Stimulated activated naive B cell treated with anti-CD40 and anti-IgM and Interleukin-4, amounts not matched to agents 10 μg/mL and 1 μg/mL and 100 μg/mL, for 72 hours (primary cell): ENCODE measurements around the gene COA1.
"Not testable (repeated sequence)": the region's sequence is repeated elsewhere in the genome, so short reads cannot be mapped to it uniquely, and the experiment has no call there.

Source experiments
- ATAC-seq, 2 donors: fragments of 150-1000 bp; cut with Tn5 transposase; replicated peaks; 2 replicates each; pipeline ENCODE4 v1.10.0; 2021; ENCODE audit warnings: moderate library complexity in 1 of 2
- DNase-seq: peaks from one replicate; pipeline ENCODE4 v3.0.0; 2021
- H3K27ac Mint-ChIP-seq: one replicate; pipeline ENCODE4 v1.8.0; 2022; ENCODE audit warnings: mild to moderate bottlenecking, mixed read lengths
- H3K27me3 Mint-ChIP-seq, 2 donors: one replicate each; pipeline ENCODE4 v1.8.0; 2022; ENCODE audit warnings: mixed read lengths in 2 of 2
- H3K36me3 Mint-ChIP-seq, 2 donors: one replicate each; pipeline ENCODE4 v1.8.0; 2022; ENCODE audit warnings: mixed read lengths in 2 of 2, mild to moderate bottlenecking in 1 of 2
- H3K4me1 Mint-ChIP-seq, 2 donors: one replicate each; pipeline ENCODE4 v1.8.0; 2022; ENCODE audit warnings: mixed read lengths in 2 of 2, mild to moderate bottlenecking in 1 of 2
- H3K4me3 Mint-ChIP-seq, 2 donors: one replicate each; pipeline ENCODE4 v1.8.0; 2022; ENCODE audit warnings: mild to moderate bottlenecking in 2 of 2, mixed read lengths in 2 of 2, moderate library complexity in 1 of 2
- H3K9me3 Mint-ChIP-seq, 2 donors: one replicate each; pipeline ENCODE4 v1.8.0; 2022; ENCODE audit warnings: mixed read lengths in 2 of 2, mild to moderate bottlenecking in 1 of 2

COA1 gene

DNA sequence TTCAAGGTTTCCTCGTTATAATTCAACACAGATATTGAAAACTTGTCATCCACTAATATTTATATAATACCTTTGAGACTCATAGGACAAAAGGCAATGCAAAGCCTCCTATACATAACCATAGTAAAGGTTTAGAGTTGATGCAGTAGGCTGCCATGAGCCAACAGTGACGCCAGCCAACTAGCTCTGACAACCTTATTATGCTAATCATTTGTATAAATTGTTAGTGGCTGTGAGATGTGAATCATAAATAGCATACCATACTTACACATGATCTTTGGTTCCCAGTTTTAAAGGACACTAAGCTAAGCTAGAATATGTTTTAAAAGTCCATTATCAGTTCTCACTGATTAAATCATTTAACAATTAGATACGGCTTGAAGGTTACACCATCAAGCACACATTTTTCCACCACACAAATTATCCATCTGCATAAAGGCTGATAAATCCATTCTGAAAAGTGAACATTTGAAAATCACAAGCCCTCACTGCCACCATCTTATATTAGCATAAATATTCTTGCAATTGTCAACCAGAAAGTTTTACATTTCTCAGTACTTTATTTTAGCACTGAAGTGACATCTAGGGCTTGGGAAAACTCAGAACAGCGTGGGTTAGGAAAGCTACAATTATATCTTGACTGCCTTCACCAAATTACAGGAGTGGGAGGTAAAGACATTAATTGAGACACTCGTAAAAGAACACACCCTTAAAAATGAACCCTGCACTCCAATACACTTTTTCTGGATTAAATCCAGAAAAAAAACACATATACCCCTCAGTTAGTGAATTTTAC is 30.7 kb downstream of the COA1 start:
- ATAC-seq = no peak
- no peaks in the 10 kb centered on the region for H3K27me3 Mint-ChIP-seq
- H3K36me3 Mint-ChIP-seq = peaks cover 1 to 4% of the 10 kb centered on the region in 2 donors
- H3K9me3 Mint-ChIP-seq = no peaks in the 10 kb centered on the region
- H3K4me3 Mint-ChIP-seq = no peak overlapping the region
- H3K27ac Mint-ChIP-seq = no peak overlapping the region
- no peak for DNase-seq
- H3K4me1 Mint-ChIP-seq = peaks cover 19 to 30% of the 10 kb centered on the region in 2 donors

- Mint-ChIP-seq H3K4me3 (no peak overlapping the region), H3K9me3 (no peaks in the 10 kb centered on the region)
Measured at GRCh38 chr7:43697690-43698089, 31.6 kb downstream of the COA1 start.

GRCh38 chr7:43695365-43695764 is 34.0 kb downstream of the COA1 start:
- Mint-ChIP-seq H3K36me3 (no peaks in the 10 kb centered on the region), H3K27ac (no peak overlapping the region), H3K4me3 (no peak overlapping the region), H3K9me3 (no peaks in the 10 kb centered on the region), H3K4me1 (peaks cover 5 to 12% of the 10 kb centered on the region in 2 donors), H3K27me3 (no peaks in the 10 kb centered on the region)
- ATAC-seq (no peak), DNase-seq (no peak)

More at GRCh38 chr7:43697690-43698089, 31.6 kb downstream of the COA1 start:
- Mint-ChIP-seq H3K36me3 (no peaks in the 10 kb centered on the region), H3K27ac (no peak overlapping the region), H3K4me1 (peaks cover 13 to 20% of the 10 kb centered on the region in 2 donors), H3K27me3 (no peaks in the 10 kb centered on the region)
- ATAC-seq = no peak
- DNase-seq = no peak

- DNase-seq = no peak
- Mint-ChIP-seq H3K4me1 (peaks cover 2 to 18% of the 10 kb centered on the region in 2 donors), H3K36me3 (no peaks in the 10 kb centered on the region), H3K9me3 (no peaks in the 10 kb centered on the region), H3K27ac (no peak overlapping the region), H3K4me3 (no peak overlapping the region), H3K27me3 (no peaks in the 10 kb centered on the region)
- no peak for ATAC-seq
Measured at GRCh38 chr7:43694399-43694748, 34.9 kb downstream of the COA1 start.

DNA sequence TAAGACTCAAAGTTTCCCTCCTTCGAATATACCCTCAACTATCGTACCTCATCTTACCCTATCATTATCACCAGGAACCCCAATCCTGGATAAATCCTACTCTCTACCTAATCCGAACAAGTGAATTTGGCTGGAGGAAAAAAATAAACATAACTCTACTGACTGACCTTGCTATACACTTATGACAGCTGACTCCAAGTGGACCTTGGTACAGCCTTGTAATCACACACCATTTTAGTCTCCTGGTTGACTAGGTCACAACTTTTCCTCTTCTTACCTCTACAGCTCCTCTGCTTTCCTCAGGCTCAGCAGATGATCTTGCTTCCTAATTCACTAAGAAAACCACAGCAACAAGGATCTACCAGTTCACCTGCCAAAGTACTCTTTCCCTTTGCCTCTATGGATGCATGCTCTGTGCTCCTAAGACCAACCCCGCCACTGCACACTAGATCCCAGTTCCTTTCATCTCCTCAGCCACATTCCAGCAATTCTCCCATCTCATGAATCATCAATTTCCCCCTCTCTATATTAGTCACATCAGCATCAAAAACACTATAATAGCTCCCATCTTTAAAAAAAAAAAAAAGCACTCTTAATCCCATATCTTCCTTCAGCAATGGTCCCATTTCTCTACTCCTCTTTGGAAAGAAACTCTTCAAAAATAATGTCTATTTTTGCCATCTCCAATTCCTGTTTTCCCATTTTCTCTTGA is 35.5 kb downstream of the COA1 start:
- Mint-ChIP-seq H3K9me3 (no peaks in the 10 kb centered on the region), H3K36me3 (peaks cover 0 to 3% of the 10 kb centered on the region in 2 donors), H3K4me3 (no peak overlapping the region), H3K27ac (no peak overlapping the region), H3K4me1 (peaks cover 5 to 21% of the 10 kb centered on the region in 2 donors), H3K27me3 (no peaks in the 10 kb centered on the region)
- DNase-seq = no peak
- no peak for ATAC-seq

- Mint-ChIP-seq H3K4me1 (peaks cover 9 to 23% of the 10 kb centered on the region in 2 donors), H3K27ac (peak overlapping the region; percentile 33), H3K9me3 (peaks cover 5 to 6% of the 10 kb centered on the region in 2 donors)
Measured at GRCh38 chr7:43692582-43693373, 36.5 kb downstream of the COA1 start.

GRCh38 chr7:43691611-43692010 is 37.7 kb downstream of the COA1 start:
- Mint-ChIP-seq H3K9me3 (peaks cover 7 to 10% of the 10 kb centered on the region in 2 donors), H3K4me3 (no peak overlapping the region), H3K4me1 (peaks cover 12 to 23% of the 10 kb centered on the region in 2 donors), H3K27ac (no peak overlapping the region), H3K36me3 (peaks cover 11 to 19% of the 10 kb centered on the region in 2 donors), H3K27me3 (no peaks in the 10 kb centered on the region)
- DNase-seq = no peak
- no peak for ATAC-seq

More at GRCh38 chr7:43692582-43693373, 36.5 kb downstream of the COA1 start:
- Mint-ChIP-seq H3K36me3 (peaks cover 6 to 12% of the 10 kb centered on the region in 2 donors), H3K27me3 (no peaks in the 10 kb centered on the region), H3K4me3 (no peak overlapping the region)
- DNase-seq = no peak
- no peak for ATAC-seq

- ATAC-seq (no peak), DNase-seq (no peak)
- H3K4me1 Mint-ChIP-seq = peaks cover 13 to 37% of the 10 kb centered on the region in 2 donors
- no peak overlapping the region for H3K27ac Mint-ChIP-seq
- no peaks in the 10 kb centered on the region for H3K27me3 Mint-ChIP-seq
- peaks cover 13 to 25% of the 10 kb centered on the region in 2 donors for H3K36me3 Mint-ChIP-seq
- peaks cover 7 to 10% of the 10 kb centered on the region in 2 donors for H3K9me3 Mint-ChIP-seq
- H3K4me3 Mint-ChIP-seq = no peak overlapping the region
Measured at GRCh38 chr7:43689115-43689514, 40.2 kb downstream of the COA1 start.

GRCh38 chr7:43687866-43688265 is 41.5 kb downstream of the COA1 start:
- not testable (repeated sequence) for H3K27ac Mint-ChIP-seq, H3K4me3 Mint-ChIP-seq, DNase-seq, H3K9me3 Mint-ChIP-seq, H3K27me3 Mint-ChIP-seq, ATAC-seq
- Mint-ChIP-seq H3K4me1 (peaks cover 15 to 48% of the 10 kb centered on the region in 2 donors), H3K36me3 (peaks cover 13 to 32% of the 10 kb centered on the region in 2 donors)

GRCh38 chr7:43686991-43687390 is 42.3 kb downstream of the COA1 start:
- Mint-ChIP-seq H3K4me1 (peaks cover 17 to 54% of the 10 kb centered on the region in 2 donors), H3K27ac (no peak overlapping the region), H3K27me3 (no peaks in the 10 kb centered on the region), H3K9me3 (peaks cover 7 to 10% of the 10 kb centered on the region in 2 donors), H3K36me3 (peaks cover 13 to 34% of the 10 kb centered on the region in 2 donors), H3K4me3 (no peak overlapping the region)
- ATAC-seq (no peak), DNase-seq (no peak)

GRCh38 chr7:43680736-43681135 is 48.6 kb downstream of the COA1 start:
- no peaks in the 10 kb centered on the region for H3K27me3 Mint-ChIP-seq
- H3K9me3 Mint-ChIP-seq = no peaks in the 10 kb centered on the region
- ATAC-seq (no peak), DNase-seq (no peak)
- peaks cover 2 to 26% of the 10 kb centered on the region in 2 donors for H3K36me3 Mint-ChIP-seq
- H3K4me1 Mint-ChIP-seq = peaks cover 18 to 61% of the 10 kb centered on the region in 2 donors
- no peak overlapping the region for H3K4me3 Mint-ChIP-seq
- H3K27ac Mint-ChIP-seq = peak overlapping the region; percentile 31

DNA sequence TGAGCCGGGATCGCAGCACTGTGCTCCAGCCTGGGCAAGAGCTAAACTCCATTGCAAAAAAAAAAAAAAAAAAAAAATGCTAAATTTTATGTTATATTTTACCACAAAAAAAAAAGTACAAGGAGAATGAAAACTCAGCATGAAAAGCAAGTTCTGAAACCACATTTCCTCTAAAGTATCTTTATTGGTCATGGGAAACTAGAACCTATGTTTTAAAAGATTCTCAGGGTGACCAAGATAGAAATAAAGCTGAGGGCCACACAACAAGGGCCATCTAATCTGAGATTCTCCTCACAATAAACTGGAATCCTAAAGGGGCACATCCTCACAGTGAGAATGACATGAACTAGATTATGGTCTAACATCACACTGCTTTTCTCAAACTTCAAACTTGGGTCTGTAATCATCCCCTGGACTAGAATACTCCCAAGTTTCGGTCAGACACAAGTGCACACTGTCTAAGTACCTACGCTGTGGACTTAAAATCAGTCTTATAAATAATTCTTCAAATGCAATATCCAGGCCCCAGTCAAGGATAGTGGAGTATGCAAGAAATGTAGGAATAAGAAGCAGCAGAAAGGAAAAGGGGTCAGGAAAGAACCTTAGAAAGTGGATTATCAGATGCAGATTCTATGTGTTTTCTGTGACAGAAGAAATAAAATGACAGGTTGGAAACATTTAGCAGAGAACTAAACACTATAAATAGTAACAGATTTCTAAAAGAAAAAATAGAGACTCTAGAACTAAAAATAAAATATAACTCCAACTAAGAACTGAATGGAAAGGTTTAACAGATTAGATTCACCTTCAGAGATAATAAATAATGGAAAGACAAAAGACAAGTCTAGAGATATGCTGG is 49.9 kb downstream of the COA1 start:
- Mint-ChIP-seq H3K9me3 (peaks cover 3 to 4% of the 10 kb centered on the region in 2 donors), H3K27ac (peak overlapping the region; percentile 70), H3K4me3 (peak overlapping the region in 1 of 2 donors; percentile 54), H3K4me1 (peaks cover 23 to 59% of the 10 kb centered on the region in 2 donors), H3K36me3 (peaks cover 6 to 32% of the 10 kb centered on the region in 2 donors), H3K27me3 (no peaks in the 10 kb centered on the region)
- DNase-seq (no peak), ATAC-seq (peak in 1 of 2 donors; percentile 38)

GRCh38 chr7:43678315-43678714 is 51.0 kb downstream of the COA1 start:
- Mint-ChIP-seq H3K4me1 (peaks cover 25 to 60% of the 10 kb centered on the region in 2 donors), H3K27ac (no peak overlapping the region), H3K9me3 (peaks cover 3 to 5% of the 10 kb centered on the region in 2 donors), H3K27me3 (no peaks in the 10 kb centered on the region), H3K4me3 (no peak overlapping the region), H3K36me3 (peaks cover 9 to 33% of the 10 kb centered on the region in 2 donors)
- DNase-seq (no peak), ATAC-seq (no peak)
